Measurements from ENCODE around the gene AFF1.

AFF1 gene

DNA sequence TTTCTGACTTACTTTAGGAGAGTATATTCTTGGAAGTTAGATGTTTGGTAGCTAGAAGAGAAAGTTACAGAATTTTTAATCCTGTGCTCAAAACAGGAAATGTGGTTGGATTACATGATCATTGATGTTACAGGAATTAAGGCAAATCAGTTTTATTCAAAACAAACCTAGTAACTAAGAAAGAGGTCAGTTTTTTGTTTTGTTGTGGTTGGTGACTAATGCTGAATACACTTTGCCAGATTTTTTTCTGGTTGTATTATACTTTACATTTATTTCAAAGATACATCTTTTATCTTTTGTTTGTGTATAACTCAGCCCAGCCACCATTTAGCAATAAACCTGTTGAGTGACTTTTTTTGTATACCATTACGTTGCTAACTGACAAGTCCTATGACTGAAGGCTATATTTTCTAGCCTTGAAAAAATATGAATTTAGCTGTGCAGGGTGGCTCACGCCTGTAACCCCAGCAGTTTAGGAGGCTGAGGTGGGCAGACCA lies 168.9 kb downstream of the AFF1 start:
- Histone ChIP-seq H3F3A (ENCODE audit: insufficient read depth, low read length) (no peaks in the 10 kb centered on the region), H2AFZ (ENCODE audit: low read length) (no peak overlapping the region), H3K27ac (ENCODE audit: low read length) (no peak overlapping the region), H3K36me3 (replicated peaks; ENCODE audit: insufficient read depth, low read length) (peaks cover 12% of the 10 kb centered on the region; the same call in 1 of the 2 replicates), H3K9ac (ENCODE audit: low read length) (no peak overlapping the region), H3K9me2 (replicated peaks; ENCODE audit: insufficient read depth, low read length) (no peaks in the 10 kb centered on the region), H3K4me2 (ENCODE audit: low read depth, low read length) (no peak overlapping the region), H3K79me2 (ENCODE audit: low read length) (peaks cover 47% of the 10 kb centered on the region), H3K4me3 (ENCODE audit: low read length) (no peak overlapping the region), H3K27me3 (replicated peaks; ENCODE audit: insufficient read depth, low read length) (no peaks in the 10 kb centered on the region), H3K4me1 (ENCODE audit: low read length) (no peaks in the 10 kb centered on the region), H3K9me3 (replicated peaks; ENCODE audit: insufficient read depth, low read length) (no peaks in the 10 kb centered on the region), H4K20me1 (ENCODE audit: insufficient read depth, low read length) (no peaks in the 10 kb centered on the region)
- no peak for TF ChIP-seq EZH2 (optimal IDR thresholded peaks at IDR 0.05; ENCODE audit: low read depth, low read length)
- no peak for TF ChIP-seq CTCF (IDR thresholded peaks at IDR 0.05; ENCODE audit: low read length)
- TF ChIP-seq EZH2phosphoT487 (IDR thresholded peaks at IDR 0.05; ENCODE audit: low read length): no peak
- no peak for DNase-seq

DNA sequence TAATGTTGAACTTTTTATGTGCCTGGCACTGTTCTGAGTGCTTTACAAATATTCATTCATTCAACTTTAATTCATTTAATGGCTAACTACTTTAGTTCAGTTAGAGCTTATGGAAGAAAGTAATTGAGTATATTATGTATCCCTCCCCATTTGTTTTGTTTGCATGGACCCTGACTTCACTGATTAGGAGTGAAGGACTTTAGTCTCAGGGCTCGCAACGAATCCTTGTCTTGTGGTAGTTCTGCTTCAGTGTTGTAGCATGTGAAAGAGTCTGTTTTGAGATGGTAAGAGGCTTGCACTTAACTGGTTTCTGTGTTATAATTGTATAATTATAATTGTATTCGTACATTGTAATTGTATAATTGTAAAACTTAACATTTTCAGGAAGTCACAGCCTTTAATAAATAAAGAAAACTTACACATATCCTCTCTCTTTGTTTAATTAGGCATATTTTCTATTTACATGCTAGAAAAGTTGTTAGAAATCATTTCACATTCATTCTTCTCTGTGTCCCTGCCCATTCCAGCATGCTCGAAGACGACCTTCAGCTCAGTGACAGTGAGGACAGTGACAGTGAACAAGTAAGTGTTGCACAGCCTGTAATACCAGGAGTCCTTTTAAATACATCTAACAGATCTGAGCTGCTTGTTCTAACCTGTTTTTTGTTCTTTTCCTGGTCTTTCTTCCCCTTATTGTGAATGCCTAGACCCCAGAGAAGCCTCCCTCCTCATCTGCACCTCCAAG lies 170.5 kb downstream of the AFF1 start:
- H3F3A ChIP-seq (ENCODE audit: insufficient read depth, low read length): no peaks in the 10 kb centered on the region
- no peaks in the 10 kb centered on the region for H3K27me3 ChIP-seq (replicated peaks; ENCODE audit: insufficient read depth, low read length)
- TF ChIP-seq CTCF (IDR thresholded peaks at IDR 0.05; ENCODE audit: low read length) (no peak), EZH2phosphoT487 (IDR thresholded peaks at IDR 0.05; ENCODE audit: low read length) (no peak), EZH2 (optimal IDR thresholded peaks at IDR 0.05; ENCODE audit: low read depth, low read length) (no peak)
- H3K9ac ChIP-seq (ENCODE audit: low read length): no peak overlapping the region
- peaks cover 35% of the 10 kb centered on the region for H3K79me2 ChIP-seq (ENCODE audit: low read length)
- no peak overlapping the region for H2AFZ ChIP-seq (ENCODE audit: low read length)
- no peak for DNase-seq
- H3K4me3 ChIP-seq (ENCODE audit: low read length): no peak overlapping the region
- no peaks in the 10 kb centered on the region for H3K9me2 ChIP-seq (replicated peaks; ENCODE audit: insufficient read depth, low read length)
- no peaks in the 10 kb centered on the region for H3K4me1 ChIP-seq (ENCODE audit: low read length)
- H3K9me3 ChIP-seq (replicated peaks; ENCODE audit: insufficient read depth, low read length): no peaks in the 10 kb centered on the region
- no peak overlapping the region for H3K4me2 ChIP-seq (ENCODE audit: low read depth, low read length)
- H3K36me3 ChIP-seq (replicated peaks; ENCODE audit: insufficient read depth, low read length): peaks cover 14% of the 10 kb centered on the region; the same call in 1 of the 2 replicates
- H4K20me1 ChIP-seq (ENCODE audit: insufficient read depth, low read length): no peaks in the 10 kb centered on the region; the same call in 1 of the 2 replicates
- no peak overlapping the region for H3K27ac ChIP-seq (ENCODE audit: low read length)

GRCh38 chr4:87108142-87108546 lies 173.3 kb downstream of the AFF1 start:
- no peak overlapping the region for H3K4me3 ChIP-seq (ENCODE audit: low read length)
- no peak for TF ChIP-seq EZH2phosphoT487 (IDR thresholded peaks at IDR 0.05; ENCODE audit: low read length)
- no peak for TF ChIP-seq CTCF (IDR thresholded peaks at IDR 0.05; ENCODE audit: low read length)
- no peak for TF ChIP-seq EZH2 (optimal IDR thresholded peaks at IDR 0.05; ENCODE audit: low read depth, low read length)
- no peak overlapping the region for H2AFZ ChIP-seq (ENCODE audit: low read length)
- no peaks in the 10 kb centered on the region for H3K9me2 ChIP-seq (replicated peaks; ENCODE audit: insufficient read depth, low read length)
- H3K4me2 ChIP-seq (ENCODE audit: low read depth, low read length): no peak overlapping the region
- H3F3A ChIP-seq (ENCODE audit: insufficient read depth, low read length): no peaks in the 10 kb centered on the region
- DNase-seq: no peak
- H3K4me1 ChIP-seq (ENCODE audit: low read length): no peaks in the 10 kb centered on the region
- H3K9me3 ChIP-seq (replicated peaks; ENCODE audit: insufficient read depth, low read length): no peaks in the 10 kb centered on the region
- H3K27me3 ChIP-seq (replicated peaks; ENCODE audit: insufficient read depth, low read length): no peaks in the 10 kb centered on the region
- no peak overlapping the region for H3K27ac ChIP-seq (ENCODE audit: low read length)
- peaks cover 14% of the 10 kb centered on the region; the same call in 1 of the 2 replicates for H3K36me3 ChIP-seq (replicated peaks; ENCODE audit: insufficient read depth, low read length)
- H3K79me2 ChIP-seq (ENCODE audit: low read length): peaks cover 25% of the 10 kb centered on the region
- no peak overlapping the region for H3K9ac ChIP-seq (ENCODE audit: low read length)
- H4K20me1 ChIP-seq (ENCODE audit: insufficient read depth, low read length): no peaks in the 10 kb centered on the region; the same call in 1 of the 2 replicates
